Bronchial epithelial cell (primary cell): ENCODE results near the gene XRRA1. TPM values are rescaled to one million over a fixed set of nuclear protein-coding genes. Genes with fewer than 3 reads are reported as not detected.
"Not testable (repeated sequence)": the region's sequence is repeated elsewhere in the genome, so short reads cannot be mapped to it uniquely, and the experiment has no call there.

Source experiments
- DNase-seq: peaks from one replicate; pipeline ENCODE4 v3.0.0-alpha.2; 2010; ENCODE audit warnings: low read depth
- FAIRE-seq: peaks from 2 replicates; lab custom pipeline; 2011; peaks lifted over from hg19 to GRCh38; lab: Jason Lieb, UNC
- H3K27me3 ChIP-seq: 2 replicates; pipeline ENCODE4 v1.5.1; 2011; ENCODE audit warnings: low read length; ENCODE audit not compliant: control insufficient read depth, insufficient read depth
- H3K36me3 ChIP-seq: 2 replicates; pipeline ENCODE4 v1.5.1; 2011; ENCODE audit warnings: low read length; ENCODE audit not compliant: control insufficient read depth, insufficient read depth
- H3K4me3 ChIP-seq: 2 replicates; pipeline ENCODE4 v1.5.1; 2011; ENCODE audit warnings: mild to moderate bottlenecking, low read depth, low read length, control low read depth
- CTCF ChIP-seq: IDR thresholded peaks from 2 replicates; pipeline ENCODE4 v1.5.1; 2011; ENCODE audit warnings: mild to moderate bottlenecking, moderate library complexity, low read length, control low read depth, inconsistent platforms; ENCODE audit not compliant: insufficient read depth, severe bottlenecking
- total RNA-seq: library from RNA; depleted of rRNA; stranded (reverse); fragments of >200 nt; gene quantifications from 2 replicates; pipeline ENCODE4 v1.2.1, GENCODE V29; 2014

The XRRA1 gene
- total RNA-seq, 1 donor from 2014 or later: 10.8 TPM

- Histone ChIP-seq H3K4me3 (no peak overlapping the region), H3K27me3 (no peaks in the 10 kb centered on the region), H3K36me3 (peaks cover 8% of the 10 kb centered on the region)
- no peak for TF ChIP-seq CTCF
- no peak for FAIRE-seq
- no peak for DNase-seq
Observed at GRCh38 chr11:74838188-74838587, 110.7 kb downstream of the XRRA1 start.

DNA sequence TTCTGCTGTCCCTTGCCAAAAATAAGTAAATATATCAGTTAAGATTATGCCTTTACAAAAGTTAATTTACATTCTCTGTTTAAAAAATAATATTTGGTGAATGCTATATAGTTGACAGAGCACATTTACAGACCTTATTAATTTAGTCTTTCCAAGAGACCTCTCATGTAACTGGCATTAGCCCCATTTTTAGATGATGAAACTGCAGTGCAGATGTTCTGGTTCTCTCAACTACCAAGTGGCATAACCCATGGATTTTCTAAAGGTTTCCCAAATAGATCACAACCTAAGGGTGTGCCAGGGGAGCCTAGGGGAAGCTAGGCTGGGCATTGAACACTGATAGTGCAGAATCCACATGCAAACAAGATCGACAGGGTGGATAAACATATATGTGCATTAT, 111.7 kb downstream of the XRRA1 start:
- no peak for FAIRE-seq
- H3K36me3 ChIP-seq: peaks cover 6% of the 10 kb centered on the region
- TF ChIP-seq CTCF: no peak

GRCh38 chr11:74826901-74827300, 122.0 kb downstream of the XRRA1 start:
- H3K36me3 ChIP-seq: no peaks in the 10 kb centered on the region
- no peaks in the 10 kb centered on the region for H3K27me3 ChIP-seq
- H3K4me3 ChIP-seq: no peak overlapping the region
- no peak for DNase-seq
- no peak for TF ChIP-seq CTCF
- FAIRE-seq: no peak

More for the DNA sequence above, 111.7 kb downstream of the XRRA1 start:
- no peak for DNase-seq
- Histone ChIP-seq H3K27me3 (no peaks in the 10 kb centered on the region), H3K4me3 (no peak overlapping the region)

DNA sequence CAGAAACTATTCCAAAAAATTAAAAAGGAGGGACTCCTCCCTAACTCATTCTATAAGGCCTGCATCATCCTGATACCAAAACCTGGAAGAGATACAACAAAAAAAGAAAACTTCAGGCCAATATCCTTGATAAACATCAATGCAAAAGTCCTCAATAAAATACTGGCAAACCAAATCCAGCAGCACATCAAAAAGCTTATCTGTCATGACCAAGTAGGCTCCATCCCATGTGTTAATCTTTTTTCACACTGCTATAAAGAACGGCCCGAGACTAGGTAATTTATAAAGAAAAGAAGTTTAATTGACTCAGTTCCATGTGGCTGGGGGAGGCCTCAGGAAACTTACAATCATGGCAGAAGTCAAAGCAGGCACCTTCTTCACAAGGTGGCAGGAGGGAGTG, 123.3 kb downstream of the XRRA1 start:
- not testable (repeated sequence) for H3K27me3 ChIP-seq, H3K36me3 ChIP-seq, H3K4me3 ChIP-seq, DNase-seq, FAIRE-seq

GRCh38 chr11:74824285-74824982, 124.5 kb downstream of the XRRA1 start:
- no peak for FAIRE-seq
- TF ChIP-seq CTCF: no peak
- no peaks in the 10 kb centered on the region for H3K36me3 ChIP-seq
- no peaks in the 10 kb centered on the region for H3K27me3 ChIP-seq
- H3K4me3 ChIP-seq: no peak overlapping the region
- DNase-seq: no peak

DNA sequence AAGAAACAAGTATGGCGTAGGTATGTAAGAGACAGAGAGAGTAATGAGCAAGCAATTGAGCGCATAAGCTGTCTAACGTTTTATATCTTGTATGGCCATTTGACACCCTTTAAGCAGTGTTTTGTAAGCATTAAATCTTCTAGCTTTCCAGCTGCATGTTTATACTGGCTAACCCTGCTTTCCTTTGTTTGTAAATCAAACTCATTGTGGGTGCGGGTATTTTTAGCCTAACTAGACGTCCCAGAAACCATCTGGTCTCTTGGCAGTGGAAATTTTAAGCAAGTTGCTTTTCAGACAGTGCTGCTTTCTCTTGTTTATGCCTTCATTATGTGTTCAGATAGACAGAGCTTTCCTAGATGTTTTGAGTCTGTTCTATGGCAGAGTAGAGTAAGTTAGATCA, 126.7 kb downstream of the XRRA1 start:
- no peaks in the 10 kb centered on the region for H3K27me3 ChIP-seq
- FAIRE-seq (no peak), DNase-seq (no peak)
- TF ChIP-seq CTCF: no peak
- H3K4me3 ChIP-seq: no peak overlapping the region
- H3K36me3 ChIP-seq: no peaks in the 10 kb centered on the region
